Head of caudate nucleus (tissue), 42 donors: Measurements from ENCODE around the gene CCR8.
"Not testable (repeated sequence)": the region's sequence is repeated elsewhere in the genome, so short reads cannot be mapped to it uniquely, and the experiment has no call there.

Source experiments
- DNase-seq, 42 donors: peaks; one replicate each; pipeline versions ENCODE4 v3.0.0 to v3.0.0-alpha.2; 2020 to 2021; ENCODE audit warnings: mixed read lengths in 7 of 42
- intact Hi-C: fragments of 100-400 bp; cut with DNase I; formaldehyde crosslinking; loops from one replicate; pipeline ENCODE4 v1.15.0; 2022

The CCR8 gene

DNA sequence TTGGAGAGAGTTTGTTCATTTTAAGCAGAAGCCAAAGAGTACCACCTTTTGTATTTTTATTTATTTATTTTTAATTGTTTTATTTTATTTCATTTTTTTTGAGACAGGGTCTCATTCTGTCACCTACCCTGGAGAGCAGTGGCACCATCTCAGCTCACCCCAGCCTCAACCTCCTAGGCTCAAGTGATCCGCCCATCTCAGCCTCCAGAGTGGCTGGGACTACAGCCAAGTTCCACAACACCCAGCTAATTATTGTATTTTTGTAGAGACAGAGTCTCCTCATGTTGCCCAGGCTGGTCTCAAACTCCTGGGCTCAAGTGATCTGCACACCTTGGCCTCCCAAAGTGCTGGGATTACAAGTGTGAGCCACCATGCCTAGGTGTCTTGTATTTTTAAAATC, 9.6 kb downstream of the CCR8 start:
- intact Hi-C loops: no loop called here
- DNase-seq: no peak

DNA sequence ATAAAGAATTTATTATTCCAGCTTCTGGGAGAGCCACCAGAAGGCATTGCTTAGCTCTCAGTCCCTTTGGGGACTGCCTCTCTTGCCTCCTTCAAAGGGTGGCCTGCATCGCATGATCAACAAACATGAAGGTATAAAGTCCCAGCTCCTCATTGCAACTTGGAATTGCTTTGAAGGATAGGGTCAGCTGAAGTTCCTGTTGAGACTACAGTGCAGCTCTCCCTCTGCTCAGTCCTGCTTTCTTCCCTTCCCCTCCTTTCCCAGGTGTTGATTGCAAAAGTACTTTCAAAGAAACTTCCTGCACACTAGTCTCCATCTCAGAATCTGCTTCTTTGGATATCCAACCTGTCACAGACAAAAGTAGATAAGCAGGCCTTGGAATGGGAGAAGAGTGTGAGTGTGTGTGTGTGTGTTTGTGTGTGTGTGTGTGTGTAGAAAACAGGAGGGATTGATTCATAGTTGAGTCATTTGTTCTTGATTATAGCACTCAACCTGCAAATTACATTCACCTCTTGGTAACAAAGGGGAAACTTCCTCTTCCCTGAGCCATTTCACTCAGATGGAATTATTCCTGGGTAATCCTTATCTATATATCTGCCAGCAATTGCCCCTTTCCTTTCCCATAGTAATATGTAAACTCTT, 13.7 kb downstream of the CCR8 start:
- intact Hi-C loops: no loop called here
- DNase-seq: no peak

DNA sequence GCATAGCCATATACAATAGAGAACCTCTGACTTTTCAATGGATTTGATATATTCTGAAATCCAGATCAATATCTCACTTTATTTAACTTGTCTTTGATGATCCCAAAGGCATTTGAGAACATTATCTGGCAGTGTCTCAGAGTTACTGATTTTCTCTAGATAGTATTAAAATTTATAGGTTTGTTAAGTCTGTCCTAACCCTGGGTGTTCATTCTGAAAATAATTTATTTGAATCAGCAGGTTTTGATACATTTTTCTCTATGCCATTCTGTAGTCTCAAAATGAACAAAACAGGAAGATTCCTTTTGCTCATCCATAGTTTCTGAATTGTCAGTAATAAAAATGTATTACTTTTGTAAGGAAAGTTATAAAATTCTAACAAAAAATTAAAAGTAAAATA, 14.3 kb downstream of the CCR8 start:
- intact Hi-C loops: no loop called here
- no peak for DNase-seq

DNA sequence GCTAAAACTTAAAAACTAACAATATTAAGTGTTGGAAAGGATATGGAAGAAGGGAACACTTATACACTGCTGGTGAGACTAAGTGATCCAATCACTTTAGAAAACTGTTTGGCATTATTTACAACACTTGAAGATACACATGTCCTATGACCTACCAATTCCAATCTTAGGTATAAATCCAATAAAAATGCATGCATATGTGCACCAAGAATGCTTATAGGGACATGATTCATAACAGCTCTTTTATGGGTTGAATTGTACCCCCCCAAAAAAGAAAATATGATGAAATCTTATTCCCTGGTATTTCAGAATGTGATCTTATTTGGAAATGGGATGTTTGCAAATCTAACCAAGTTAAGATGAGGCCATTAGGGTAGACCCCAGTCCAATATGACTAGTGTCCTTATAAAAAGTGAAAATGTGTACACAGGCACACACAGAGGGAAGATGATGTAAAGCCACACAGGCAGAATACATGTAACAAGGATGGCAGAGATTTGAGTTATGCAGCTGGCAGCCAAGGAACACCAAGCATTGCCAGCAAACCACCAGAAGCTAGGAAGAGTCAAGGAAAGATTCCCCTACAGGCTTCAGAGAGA, 15.3 kb downstream of the CCR8 start:
- intact Hi-C loops: no loop called here
- DNase-seq: no peak

DNA sequence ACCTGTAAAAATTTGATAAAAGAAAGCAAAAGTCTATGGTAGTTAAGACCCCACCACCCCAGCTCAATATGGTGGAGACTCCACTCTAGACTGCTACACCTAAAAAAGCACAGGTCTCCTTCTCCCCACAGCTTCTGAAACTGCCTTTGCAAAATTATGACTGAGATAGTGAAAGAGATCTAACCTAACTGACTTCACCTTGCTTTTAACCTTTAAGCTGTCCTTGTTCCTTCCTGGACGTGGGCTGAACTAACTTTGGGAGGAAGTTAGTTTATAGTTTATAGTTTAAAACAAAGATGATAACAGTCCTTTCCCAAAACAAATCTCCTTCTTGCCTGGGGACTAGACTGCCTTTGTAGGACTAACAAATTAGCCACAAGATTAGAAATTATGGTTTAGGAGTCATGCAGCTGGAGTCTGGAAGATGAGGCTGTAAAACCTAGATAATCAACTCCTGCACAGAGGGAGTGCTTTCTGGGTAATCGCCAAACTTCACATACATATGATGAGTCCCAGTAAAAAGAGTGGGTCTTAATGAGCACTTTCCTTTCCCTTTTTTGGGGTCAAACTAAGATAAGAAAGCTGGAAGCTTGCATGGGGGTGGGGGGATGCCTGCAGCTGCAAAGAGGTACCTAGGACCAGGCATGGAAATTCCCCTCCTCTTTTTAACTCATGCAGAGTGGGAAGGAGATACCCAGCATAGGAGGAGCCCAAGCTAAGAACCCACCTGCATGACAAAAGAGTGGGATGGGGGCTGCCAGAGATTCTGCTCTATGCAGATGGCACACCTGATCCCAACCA, 17.5 kb downstream of the CCR8 start:
- intact Hi-C loops: no loop called here

DNA sequence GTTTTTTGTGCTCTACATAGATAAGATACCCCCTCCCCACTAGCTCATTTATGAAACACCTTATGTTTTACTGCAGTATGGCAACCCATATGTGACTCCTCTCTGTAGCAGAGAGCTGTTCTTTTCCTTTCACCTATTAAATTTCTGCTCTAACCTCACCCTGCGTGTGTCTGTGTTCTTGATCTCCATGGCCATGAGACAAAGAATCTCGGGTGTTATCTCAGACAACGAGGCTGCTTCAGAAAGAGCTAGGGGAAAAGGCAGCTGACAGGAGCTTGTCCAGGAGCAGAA, 18.0 kb downstream of the CCR8 start:
- no peak for DNase-seq
- intact Hi-C loops: no loop called here

More for the DNA sequence above, 17.5 kb downstream of the CCR8 start:
- DNase-seq: no peak

DNA sequence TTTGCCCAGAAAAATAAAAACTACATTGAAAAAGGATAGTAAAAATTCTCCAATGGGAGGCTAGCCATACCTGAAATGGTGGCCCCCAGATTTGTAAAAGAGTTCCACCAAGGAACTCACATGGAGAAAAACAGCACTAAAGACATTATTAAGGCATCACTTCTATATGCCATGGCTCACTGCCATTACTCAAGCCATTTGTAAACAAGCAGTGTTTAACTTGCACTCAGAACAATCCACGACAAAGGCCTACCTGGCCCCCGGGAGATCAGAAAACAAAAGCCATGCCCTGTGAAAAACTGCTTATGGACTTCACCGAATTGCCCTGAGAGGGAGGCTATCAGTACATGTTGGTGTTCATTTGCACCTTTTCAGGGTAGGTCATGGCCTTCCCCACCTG, 19.6 kb downstream of the CCR8 start:
- no peak for DNase-seq
- intact Hi-C loops: no loop called here

DNA sequence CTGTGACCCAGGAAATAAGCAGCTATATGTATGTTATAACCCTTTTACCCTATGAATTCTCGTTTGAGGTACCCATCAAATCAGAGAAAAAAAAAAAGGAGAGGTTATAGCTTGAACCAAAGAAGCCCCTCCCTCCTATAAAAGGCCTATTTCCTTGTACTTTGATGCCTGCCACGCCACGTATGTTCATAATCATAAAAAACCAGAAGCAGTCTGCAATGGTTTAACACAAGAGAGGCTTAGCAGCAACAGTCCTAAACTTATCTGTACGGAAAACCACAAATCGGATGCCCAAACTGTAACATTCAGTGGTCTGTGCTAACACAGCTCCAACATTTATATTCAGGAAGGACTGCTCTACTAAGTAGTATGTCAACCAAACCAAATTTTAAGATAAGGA, 21.2 kb downstream of the CCR8 start:
- intact Hi-C loops: no loop called here
- no peak for DNase-seq

DNA sequence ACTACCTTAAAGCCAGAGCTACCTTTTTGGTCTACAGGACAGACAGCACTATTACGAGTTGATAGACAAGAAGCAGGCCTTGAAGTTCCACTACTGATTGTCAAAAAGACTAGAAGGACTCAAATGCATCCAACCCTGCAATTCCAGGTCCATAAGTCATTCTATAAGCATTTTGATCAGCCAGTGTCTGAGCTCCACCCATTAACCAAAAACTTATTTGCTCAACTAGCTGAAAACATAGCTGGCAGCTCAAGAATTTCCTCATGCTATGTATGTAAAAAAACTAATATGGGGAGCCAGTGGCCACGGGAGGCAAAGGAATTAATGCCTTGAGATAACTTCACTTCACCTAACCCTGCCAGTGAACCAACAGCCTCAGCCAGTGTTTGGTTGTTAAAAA, 21.6 kb downstream of the CCR8 start:
- DNase-seq, intact Hi-C loops: not testable (repeated sequence)

DNA sequence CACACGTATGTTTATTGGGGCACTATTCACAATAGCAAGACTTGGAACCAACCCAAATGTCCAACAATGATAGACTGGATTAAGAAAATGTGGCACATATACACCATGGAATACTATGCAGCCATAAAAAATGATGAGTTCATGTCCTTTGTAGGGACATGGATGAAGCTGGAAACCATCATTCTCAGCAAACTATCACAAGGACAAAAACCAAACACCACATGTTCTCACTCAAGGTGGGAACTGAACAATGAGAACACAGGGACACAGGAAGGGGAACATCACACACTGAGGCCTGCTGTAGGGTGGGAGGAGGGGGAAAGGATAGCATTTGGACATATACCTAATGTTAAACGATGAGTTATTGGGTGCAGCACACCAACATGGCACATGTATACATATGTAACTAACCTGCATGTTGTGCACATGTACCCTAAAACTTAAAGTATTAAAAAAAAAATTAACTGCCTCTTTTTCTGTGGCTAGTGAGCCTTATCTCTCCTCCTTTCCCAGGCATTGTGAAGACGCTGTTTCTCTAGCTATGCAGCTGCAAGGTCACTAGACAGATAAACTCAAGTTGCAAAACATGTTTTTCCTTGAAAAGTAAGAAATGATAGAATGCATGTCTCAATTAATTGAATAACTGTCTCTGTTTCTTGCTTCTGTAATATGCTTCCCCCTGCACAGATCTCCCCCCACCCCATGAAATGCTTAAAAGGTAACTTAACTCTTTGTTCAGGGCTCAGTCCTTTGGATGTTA, 23.8 kb downstream of the CCR8 start:
- DNase-seq, intact Hi-C loops: not testable (repeated sequence)

DNA sequence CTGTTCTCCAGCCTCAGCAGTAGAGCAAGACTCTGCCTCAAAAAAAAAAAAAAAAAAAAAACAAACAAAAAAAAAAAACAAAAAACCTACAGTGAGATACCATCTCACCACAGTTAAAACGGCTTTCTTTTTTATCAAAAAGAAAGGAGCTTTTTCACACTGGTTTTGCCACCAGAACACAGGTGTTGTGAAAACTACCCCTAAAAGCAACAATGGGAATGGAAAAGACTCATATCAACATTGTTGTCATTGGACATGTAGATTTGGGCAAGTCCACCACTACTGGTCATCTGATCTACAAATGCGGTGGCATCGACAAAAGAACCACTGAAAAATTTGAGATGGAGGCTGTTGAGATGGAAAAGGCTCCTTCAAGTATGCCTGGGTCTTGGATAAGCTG, 28.8 kb downstream of the CCR8 start:
- no peak for DNase-seq
- intact Hi-C loops: no loop called here

DNA sequence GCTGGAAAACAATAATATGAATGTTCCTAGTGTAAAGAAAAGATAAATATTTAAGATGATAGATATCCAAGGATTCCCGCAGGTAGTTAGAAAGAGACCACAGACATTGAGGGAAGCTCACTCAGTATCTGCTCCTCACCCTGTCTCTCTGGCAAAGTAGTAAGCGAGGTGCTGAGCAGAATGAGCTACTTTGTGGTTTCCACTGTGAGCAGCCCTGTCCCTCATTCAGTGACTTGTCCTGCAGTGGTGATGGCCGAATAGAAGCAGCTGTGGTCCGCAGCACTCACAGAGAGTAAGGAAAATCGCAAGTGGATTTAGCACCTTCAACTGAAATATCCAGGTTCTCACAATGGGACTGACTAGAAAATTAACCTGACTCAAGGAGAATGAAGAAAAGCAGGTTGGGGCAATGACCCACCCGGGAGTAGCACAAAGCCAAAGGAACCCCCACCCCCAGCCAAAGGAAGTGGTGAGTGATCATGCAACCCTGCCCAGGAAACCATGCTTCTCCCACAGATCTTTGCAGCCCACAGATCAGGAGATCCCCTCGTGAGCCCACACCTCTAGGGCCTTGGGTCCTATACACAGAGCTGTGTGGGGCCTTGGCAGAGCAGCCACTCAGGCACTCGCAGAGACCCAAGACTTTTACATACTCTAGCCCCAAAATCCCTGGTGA, 31.9 kb downstream of the CCR8 start:
- DNase-seq: no peak
- intact Hi-C loops: no loop called here

DNA sequence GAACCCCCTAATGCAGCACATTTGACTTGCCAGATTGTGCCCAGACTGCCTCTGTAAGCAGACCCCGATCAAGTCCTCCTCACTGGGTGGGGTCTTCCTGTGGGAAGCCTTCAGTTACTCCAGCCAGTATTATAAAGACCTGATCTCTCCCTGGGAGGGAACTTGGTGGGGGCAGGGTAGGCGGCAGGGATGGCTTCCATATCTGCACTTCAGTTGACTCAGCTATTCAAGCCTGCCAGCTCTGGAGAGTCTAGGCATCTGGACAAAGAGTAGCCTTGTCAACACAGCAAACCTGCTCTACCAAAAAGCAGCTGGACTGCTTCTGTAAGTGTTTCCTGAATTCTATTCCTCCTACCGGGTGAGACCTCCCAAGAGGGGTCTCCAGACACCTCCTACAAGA, 32.7 kb downstream of the CCR8 start:
- intact Hi-C loops: no loop called here
- DNase-seq: no peak

DNA sequence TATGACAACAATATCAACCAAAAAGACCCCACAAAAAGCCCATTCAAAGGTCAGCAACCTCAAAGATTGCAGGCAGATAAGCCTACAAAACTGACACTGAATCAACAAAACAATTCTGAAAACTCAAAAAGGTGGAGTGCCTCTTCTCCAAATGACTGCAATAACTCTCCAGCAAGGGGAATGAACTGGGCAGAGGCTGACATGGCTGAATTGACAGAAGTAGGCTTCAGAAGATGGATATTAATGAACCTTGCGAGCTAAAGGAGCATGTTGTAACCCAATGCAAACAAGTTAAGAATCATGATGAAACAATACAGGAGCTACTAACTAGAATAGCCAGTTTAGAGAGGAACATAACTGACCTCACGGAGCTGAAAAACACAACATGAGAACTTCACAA, 33.3 kb downstream of the CCR8 start:
- intact Hi-C loops: no loop called here
- DNase-seq: no peak

DNA sequence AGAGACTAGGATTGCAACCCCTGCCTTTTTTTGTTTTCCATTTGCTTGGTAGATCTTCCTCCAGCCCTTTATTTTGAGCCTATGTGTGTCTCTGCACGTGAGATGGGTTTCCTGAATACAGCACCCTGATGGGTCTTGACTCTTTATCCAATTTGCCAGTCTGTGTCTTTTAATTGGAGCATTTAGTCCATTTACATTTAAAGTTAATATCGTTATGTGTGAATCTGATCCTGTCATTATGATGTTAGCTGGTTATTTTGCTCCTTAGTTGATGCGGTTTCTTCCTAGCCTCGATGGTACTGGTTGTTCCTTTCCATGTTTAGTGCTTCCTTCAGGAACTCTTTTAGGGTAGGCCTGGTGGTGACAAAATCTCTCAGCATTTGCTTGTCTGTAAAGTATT, 40.9 kb downstream of the CCR8 start:
- DNase-seq, intact Hi-C loops: not testable (repeated sequence)

DNA sequence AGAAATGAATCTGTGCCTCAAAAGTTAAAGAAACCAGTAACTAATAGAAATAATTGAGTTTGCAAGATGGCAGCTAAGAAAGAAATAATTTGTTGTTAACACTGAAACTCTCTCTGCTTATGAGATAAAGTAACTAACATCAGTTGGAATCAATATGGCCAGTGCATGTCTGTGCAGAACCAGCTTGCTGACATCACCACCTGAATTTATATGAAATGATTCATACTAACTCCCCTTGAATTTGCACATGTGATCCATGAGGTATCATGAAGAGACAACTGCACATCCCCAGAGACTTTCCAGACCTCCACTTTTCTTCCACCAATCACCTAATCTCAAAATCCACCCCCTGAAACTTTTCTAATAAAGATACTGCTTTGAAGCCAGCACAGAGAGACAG, 43.3 kb downstream of the CCR8 start:
- intact Hi-C loops: no loop called here

DNA sequence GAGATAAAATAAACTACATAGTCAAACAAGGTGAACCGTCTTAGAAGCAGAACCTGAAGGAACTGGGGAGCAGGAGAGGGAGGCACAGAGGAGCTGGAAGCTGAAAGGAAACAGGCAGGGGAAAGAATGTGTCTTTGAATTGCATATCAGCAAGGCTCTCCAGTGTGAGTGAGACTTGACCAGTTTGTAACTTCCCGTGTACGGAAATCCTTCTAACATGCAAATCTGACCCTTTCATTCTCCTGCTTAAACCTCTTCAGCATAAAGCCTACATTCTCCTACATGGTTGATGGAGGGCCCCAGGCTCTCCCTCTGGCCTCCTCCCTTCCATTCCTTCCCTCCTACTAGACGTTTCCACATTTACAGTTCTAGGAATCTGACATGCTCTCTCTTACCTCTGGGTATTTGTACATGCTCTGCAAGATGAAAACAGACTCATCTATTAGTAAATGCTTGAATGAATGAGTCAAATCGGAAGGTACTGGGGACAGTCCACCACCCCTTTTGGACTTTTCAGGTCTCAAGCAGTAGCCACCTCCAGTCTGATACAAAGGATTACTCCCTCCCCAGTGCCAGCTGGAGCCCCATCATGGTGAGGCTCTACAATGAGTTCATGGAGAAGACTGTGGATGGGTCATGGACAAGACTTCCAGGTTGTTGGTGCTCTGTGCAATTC, 47.6 kb downstream of the CCR8 start:
- DNase-seq: no peak
- intact Hi-C loops: no loop called here

More for the DNA sequence above, 43.3 kb downstream of the CCR8 start:
- no peak for DNase-seq

DNA sequence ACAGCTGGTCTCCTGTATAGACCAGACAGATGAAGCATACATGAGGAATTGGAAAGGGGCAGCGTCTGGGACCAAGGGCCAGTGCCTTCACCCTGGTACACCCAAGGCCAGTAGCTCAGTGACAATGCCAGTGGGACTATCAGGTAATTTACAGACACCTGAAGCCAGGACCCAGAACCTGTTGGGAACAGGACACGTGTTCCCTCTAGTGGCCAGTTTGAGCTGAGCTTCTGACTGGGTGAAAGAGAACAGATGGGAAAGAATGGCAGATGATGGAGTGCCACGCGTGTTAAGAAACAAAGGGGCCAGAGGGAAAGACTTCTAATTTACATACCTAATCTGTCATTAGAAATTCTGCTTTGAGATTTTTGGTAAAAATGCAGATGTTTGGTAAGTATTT, 48.6 kb downstream of the CCR8 start:
- intact Hi-C loops: no loop called here

More for the DNA sequence above, 48.6 kb downstream of the CCR8 start:
- peak in 29 of 42 donors; percentile 6 to 78 (median 24) for DNase-seq
